Esophagus muscularis mucosa (tissue), 4 donors: ENCODE data around the gene GSG1. TPM values are rescaled to one million over a fixed set of nuclear protein-coding genes. Genes with fewer than 3 reads are reported as not detected.
"Not testable (repeated sequence)": the region's sequence is repeated elsewhere in the genome, so short reads cannot be mapped to it uniquely, and the experiment has no call there.

Source experiments
- DNase-seq: peaks from one replicate; pipeline ENCODE4 v3.0.0-alpha.2; 2017; ENCODE audit errors: extremely low spot score
- H3K27ac ChIP-seq, 4 donors: fragments of 200-600 bp; sonication (generic); replicated peaks in 1 of 4; 1 replicate in 3 of 4; 2 replicates in 1 of 4; pipeline ENCODE4 v1.5.1; 2016 to 2019; ENCODE audit warnings: mild to moderate bottlenecking in 1 of 4
- H3K27me3 ChIP-seq, 4 donors: fragments of 200-600 bp; sonication (generic); one replicate each; pipeline versions ENCODE4 v1.5.1 to v1.6.0; 2016 to 2019
- H3K36me3 ChIP-seq, 4 donors: fragments of 200-600 bp; sonication (generic); one replicate each; pipeline ENCODE4 v1.5.1; 2016 to 2019
- H3K4me1 ChIP-seq, 4 donors: fragments of 200-600 bp; sonication (generic); one replicate each; pipeline ENCODE4 v1.5.1; 2016 to 2019
- H3K4me3 ChIP-seq, 4 donors: fragments of 200-600 bp; sonication (generic); 1 replicate in 2 of 4; 2 replicates in 2 of 4; pipeline ENCODE4 v1.5.1; 2016 to 2019; ENCODE audit warnings: mild to moderate bottlenecking in 4 of 4, moderate library complexity in 1 of 4
- H3K9me3 ChIP-seq, 4 donors: fragments of 200-600 bp; sonication (generic); 1 replicate in 3 of 4; 2 replicates in 1 of 4; pipeline ENCODE4 v1.5.1; 2016 to 2019
- CTCF ChIP-seq, 3 experiments: fragments of 200-600 bp in 2 of 3; fragments of 450-650 bp in 1 of 3; sonication (generic) in 2 of 3; IDR thresholded peaks; one replicate each; pipeline ENCODE4 v1.5.1; 2017 to 2019; ENCODE audit warnings: antibody characterized with exemption in 3 of 3, mild to moderate bottlenecking in 2 of 3, moderate library complexity in 1 of 3
- EP300 ChIP-seq: sonication (generic); formaldehyde crosslinking; IDR thresholded peaks from one replicate; pipeline ENCODE4 v1.6.1; 2017; ENCODE audit warnings: antibody characterized with exemption
- POLR2A ChIP-seq: fragments of 450-650 bp; IDR thresholded peaks from one replicate; pipeline ENCODE4 v1.6.1; 2017; ENCODE audit warnings: antibody characterized with exemption, moderate library complexity, mild to moderate bottlenecking, low read depth
- POLR2AphosphoS5 ChIP-seq, 2 donors: sonication (generic); formaldehyde crosslinking; IDR thresholded peaks; one replicate each; pipeline ENCODE4 v1.6.1; 2017; ENCODE audit warnings: antibody characterized with exemption in 2 of 2
- WGBS: methylation state at CpG from one replicate; pipeline ENCODE4 v1.1.5; 2018; 5-methylcytosine and 5-hydroxymethylcytosine counted together
- intact Hi-C: fragments of 100-400 bp; cut with DNase I; formaldehyde crosslinking; loops from one replicate; pipeline ENCODE4 v1.15.1; 2023
- total RNA-seq, 4 donors: library from RNA; depleted of rRNA; stranded (reverse); fragments of >200 nt; gene quantifications; one replicate each; pipeline versions ENCODE4 v1.1.0 to v1.2.1, GENCODE V29; 2016

The GSG1 gene
- total RNA-seq, 4 donors from 2014 or later = not detected

- 92% methylated on average over 2 of the region's 2 CpGs for WGBS
- H3K4me3 ChIP-seq = no peak overlapping the region
- H3K4me1 ChIP-seq = no peaks in the 10 kb centered on the region
- no peaks in the 10 kb centered on the region for H3K9me3 ChIP-seq
- peaks cover 4 to 58% (median 41%) of the 10 kb centered on the region in 4 donors for H3K36me3 ChIP-seq
- no peak overlapping the region for H3K27ac ChIP-seq
- DNase-seq = no peak
- TF ChIP-seq EP300 (no peak), POLR2A (no peak), POLR2AphosphoS5 (IDR thresholded peaks at IDR 0.05) (no peak), CTCF (IDR thresholded peaks at IDR 0.05) (no peak)
- intact Hi-C loops = no loop called here
- H3K27me3 ChIP-seq = no peaks in the 10 kb centered on the region
Measured at GRCh38 chr12:13060581-13060980, 42.9 kb downstream of the GSG1 start.

DNA sequence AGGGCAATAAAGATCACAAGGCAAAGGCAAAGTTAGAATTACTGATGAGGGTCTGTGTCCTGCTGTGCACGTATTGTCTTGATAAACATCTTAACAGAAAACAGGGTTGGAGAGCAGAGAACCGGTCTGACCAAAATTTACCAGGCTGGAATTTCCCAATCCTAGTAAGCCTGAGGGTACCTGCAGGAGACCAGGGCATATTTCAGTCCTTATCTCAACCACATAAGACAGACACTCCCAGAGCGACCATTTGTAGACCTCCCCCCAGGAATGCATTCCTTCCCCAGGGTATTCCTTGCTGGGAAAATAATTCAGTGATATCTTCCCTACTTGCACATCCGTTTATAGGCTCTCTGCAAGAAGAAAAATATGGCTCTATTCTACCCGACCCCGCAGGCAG is 49.9 kb downstream of the GSG1 start:
- H3K36me3 ChIP-seq = peaks cover 0 to 15% (median 10%) of the 10 kb centered on the region in 4 donors
- H3K4me3 ChIP-seq, DNase-seq, H3K9me3 ChIP-seq, H3K27me3 ChIP-seq, H3K27ac ChIP-seq, H3K4me1 ChIP-seq, intact Hi-C loops: not testable (repeated sequence)
- WGBS = 94% methylated on average over 6 of the region's 6 CpGs

DNA sequence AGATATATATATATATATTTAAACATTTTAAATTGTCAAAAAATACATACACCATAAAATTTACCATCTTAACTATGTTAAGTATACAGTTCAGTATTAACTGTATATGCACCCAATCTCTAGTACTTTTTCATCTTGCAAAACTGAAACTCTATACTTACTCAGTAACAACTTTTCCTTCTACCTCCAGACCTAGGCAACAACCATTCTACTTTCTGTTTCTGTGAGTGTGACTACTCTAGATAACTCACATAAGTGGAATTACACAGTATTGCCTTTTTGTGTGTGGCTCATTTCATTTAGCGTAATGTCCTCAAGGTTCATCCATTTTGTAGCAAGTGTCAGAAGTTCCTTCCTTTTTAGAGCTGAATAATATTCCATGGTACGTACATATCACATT is 51.0 kb downstream of the GSG1 start:
- H3K4me3 ChIP-seq = no peak overlapping the region
- no peak overlapping the region for H3K27ac ChIP-seq
- intact Hi-C loops = no loop called here
- H3K4me1 ChIP-seq = peaks cover 0 to 8% (median 5%) of the 10 kb centered on the region in 4 donors
- peaks cover 0 to 5% (median 0%) of the 10 kb centered on the region in 4 donors for H3K9me3 ChIP-seq
- no peak for TF ChIP-seq POLR2AphosphoS5 (IDR thresholded peaks at IDR 0.05)
- no peak for TF ChIP-seq EP300
- TF ChIP-seq POLR2A = no peak
- TF ChIP-seq CTCF (IDR thresholded peaks at IDR 0.05) = no peak
- H3K27me3 ChIP-seq = no peaks in the 10 kb centered on the region
- H3K36me3 ChIP-seq = peaks cover 0 to 10% (median 5%) of the 10 kb centered on the region in 4 donors
- DNase-seq = no peak
- 48% methylated on average over 2 of the region's 2 CpGs for WGBS

- Histone ChIP-seq H3K27me3 (no peaks in the 10 kb centered on the region), H3K27ac (no peak overlapping the region), H3K9me3 (peaks cover 0 to 5% (median 0%) of the 10 kb centered on the region in 4 donors), H3K36me3 (no peaks in the 10 kb centered on the region), H3K4me3 (no peak overlapping the region), H3K4me1 (peaks cover 4 to 16% (median 8%) of the 10 kb centered on the region in 4 donors)
- DNase-seq = no peak
- intact Hi-C loops = no loop called here
- TF ChIP-seq POLR2AphosphoS5 (IDR thresholded peaks at IDR 0.05) (no peak), CTCF (IDR thresholded peaks at IDR 0.05) (no peak), POLR2A (no peak), EP300 (no peak)
- WGBS = 41% methylated on average over 3 of the region's 3 CpGs
Measured at GRCh38 chr12:13049816-13050215, 53.7 kb downstream of the GSG1 start.

DNA sequence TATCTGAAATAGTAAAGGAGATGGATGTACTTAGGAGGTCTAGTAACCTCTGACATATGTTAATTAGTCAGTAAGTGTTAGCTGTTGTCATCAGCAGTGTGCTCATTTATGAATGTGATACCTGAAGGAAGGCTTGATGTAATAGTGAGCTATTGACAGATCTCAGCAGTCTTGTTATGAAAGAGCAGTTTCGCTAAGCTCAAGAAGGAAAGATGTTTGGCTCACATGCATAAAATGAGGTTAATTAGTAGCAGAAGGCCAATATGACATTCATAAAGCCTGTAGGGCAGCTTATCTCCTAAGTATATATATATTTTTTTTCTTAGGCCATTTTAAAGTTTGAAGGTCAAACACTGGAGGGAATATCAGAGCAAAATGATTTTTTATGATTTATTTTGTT is 56.5 kb downstream of the GSG1 start:
- no peak overlapping the region for H3K4me3 ChIP-seq
- DNase-seq = no peak
- H3K4me1 ChIP-seq = peaks cover 4 to 23% (median 16%) of the 10 kb centered on the region in 4 donors
- H3K36me3 ChIP-seq = no peaks in the 10 kb centered on the region
- no peak for TF ChIP-seq EP300
- WGBS = 92% methylated on average over 1 of the region's 1 CpG
- intact Hi-C loops = no loop called here
- H3K9me3 ChIP-seq = no peaks in the 10 kb centered on the region
- no peaks in the 10 kb centered on the region for H3K27me3 ChIP-seq
- no peak overlapping the region for H3K27ac ChIP-seq

GRCh38 chr12:13045816-13046215 is 57.7 kb downstream of the GSG1 start:
- H3K4me1 ChIP-seq = peaks cover 4 to 23% (median 16%) of the 10 kb centered on the region in 4 donors
- TF ChIP-seq POLR2A (no peak), CTCF (IDR thresholded peaks at IDR 0.05) (no peak), EP300 (no peak), POLR2AphosphoS5 (IDR thresholded peaks at IDR 0.05) (no peak)
- H3K27me3 ChIP-seq = no peaks in the 10 kb centered on the region
- no peak overlapping the region for H3K4me3 ChIP-seq
- no peak for DNase-seq
- intact Hi-C loops = loop anchor here (2.0 kb wide), 1 partner anchor 45 kb away; the partner anchor contains the start of gene HEBP1
- no peaks in the 10 kb centered on the region for H3K36me3 ChIP-seq
- H3K9me3 ChIP-seq = no peaks in the 10 kb centered on the region
- no peak overlapping the region for H3K27ac ChIP-seq
- WGBS = no CpG with 5 or more reads among the region's 8 CpGs
